Measurements from ENCODE around the gene ZNF414. TPM values are rescaled to one million over a fixed set of nuclear protein-coding genes. Genes with fewer than 3 reads are reported as not detected.

The ZNF414 gene
- total RNA-seq, 2 donors from 2014 or later, result 6.5 to 10.6 TPM

- no peak for DNase-seq (ENCODE audit: low spot score)
- no peak for ATAC-seq (ENCODE audit: insufficient number of reproducible peaks, low FRiP score, low read depth)
- Histone ChIP-seq H3K27ac (no peak overlapping the region), H3K9me3 (no peaks in the 10 kb centered on the region), H3K36me3 (no peaks in the 10 kb centered on the region), H3K27me3 (replicated peaks; ENCODE audit: insufficient read depth) (no peaks in the 10 kb centered on the region), H3K4me3 (no peak overlapping the region), H3K4me1 (ENCODE audit: control insufficient read depth in 1 of 2, low read depth in 2 of 2) (no peaks in the 10 kb centered on the region)
- no peak for TF ChIP-seq CTCF (IDR thresholded peaks at IDR 0.05)
Observed at GRCh38 chr19:8537099-8537498, 23.1 kb upstream of the ZNF414 start.

GRCh38 chr19:8536282-8536681 is 22.3 kb upstream of the ZNF414 start:
- Histone ChIP-seq H3K27me3 (replicated peaks; ENCODE audit: insufficient read depth) (no peaks in the 10 kb centered on the region), H3K27ac (no peak overlapping the region), H3K9me3 (no peaks in the 10 kb centered on the region), H3K4me3 (no peak overlapping the region), H3K36me3 (no peaks in the 10 kb centered on the region), H3K4me1 (ENCODE audit: control insufficient read depth in 1 of 2, low read depth in 2 of 2) (no peaks in the 10 kb centered on the region)
- DNase-seq (ENCODE audit: low spot score) (no peak), ATAC-seq (ENCODE audit: insufficient number of reproducible peaks, low FRiP score, low read depth) (no peak)
- TF ChIP-seq CTCF (IDR thresholded peaks at IDR 0.05), result no peak

GRCh38 chr19:8532225-8532624 is 18.3 kb upstream of the ZNF414 start:
- TF ChIP-seq CTCF (IDR thresholded peaks at IDR 0.05), result no peak
- H3K4me3 ChIP-seq, result no peak overlapping the region

GRCh38 chr19:8531470-8531869 is 17.5 kb upstream of the ZNF414 start:
- no peak for DNase-seq (ENCODE audit: low spot score)
- ATAC-seq (ENCODE audit: insufficient number of reproducible peaks, low FRiP score, low read depth), result no peak
- Histone ChIP-seq H3K9me3 (no peaks in the 10 kb centered on the region), H3K4me1 (ENCODE audit: control insufficient read depth in 1 of 2, low read depth in 2 of 2) (peaks cover 0 to 7% of the 10 kb centered on the region in 2 donors), H3K27me3 (replicated peaks; ENCODE audit: insufficient read depth) (no peaks in the 10 kb centered on the region), H3K36me3 (no peaks in the 10 kb centered on the region), H3K27ac (no peak overlapping the region), H3K4me3 (no peak overlapping the region)
- no peak for TF ChIP-seq CTCF (IDR thresholded peaks at IDR 0.05)

More at GRCh38 chr19:8532225-8532624, 18.3 kb upstream of the ZNF414 start:
- H3K27ac ChIP-seq, result no peak overlapping the region
- H3K27me3 ChIP-seq (replicated peaks; ENCODE audit: insufficient read depth), result no peaks in the 10 kb centered on the region
- DNase-seq (ENCODE audit: low spot score), result no peak
- no peaks in the 10 kb centered on the region for H3K4me1 ChIP-seq (ENCODE audit: control insufficient read depth in 1 of 2, low read depth in 2 of 2)
- H3K9me3 ChIP-seq, result no peaks in the 10 kb centered on the region
- no peak for ATAC-seq (ENCODE audit: insufficient number of reproducible peaks, low FRiP score, low read depth)
- H3K36me3 ChIP-seq, result no peaks in the 10 kb centered on the region

- Histone ChIP-seq H3K4me3 (no peak overlapping the region), H3K27ac (no peak overlapping the region), H3K9me3 (no peaks in the 10 kb centered on the region), H3K36me3 (no peaks in the 10 kb centered on the region), H3K4me1 (ENCODE audit: control insufficient read depth in 1 of 2, low read depth in 2 of 2) (peaks cover 0 to 7% of the 10 kb centered on the region in 2 donors), H3K27me3 (replicated peaks; ENCODE audit: insufficient read depth) (no peaks in the 10 kb centered on the region)
- no peak for TF ChIP-seq CTCF (IDR thresholded peaks at IDR 0.05)
- DNase-seq (ENCODE audit: low spot score) (no peak), ATAC-seq (ENCODE audit: insufficient number of reproducible peaks, low FRiP score, low read depth) (no peak)
Observed at GRCh38 chr19:8530061-8530679, 16.2 kb upstream of the ZNF414 start.
